Heart left ventricle (tissue), 13 donors: ENCODE data around the gene SDE2.

Experiments used
- POLR2A ChIP-seq, 2 donors: fragments of 450-650 bp; IDR thresholded peaks; one replicate each; pipeline ENCODE4 v1.6.1; 2017; ENCODE audit warnings: antibody characterized with exemption in 2 of 2, mild to moderate bottlenecking in 2 of 2, moderate library complexity in 2 of 2
- TF ChIP-seq, protein P1 (sequence below), 12 donors: fragments of 200-600 bp; sonication (generic) in 4 of 12; IDR thresholded peaks; one replicate each; pipeline versions ENCODE4 v1.5.0 to v1.8.0; 2018 to 2022; ENCODE audit warnings: antibody characterized with exemption in 12 of 12, mild to moderate bottlenecking in 5 of 12
- donor health status: ischemic (EF 13 %, LVEDD 7.1; RV severe dilation, severe dysfunction).
- donor health status: DM: no; HTN: yes; CAD: no.
- donor health status: DM: no; HTN: no; CAD: no.
- donor health status: ischemic (EF 25% LVEDD 6.9; RV normal size, moderate dysfunction).
- donor health status: ischemic (EF 25% LVEDD 5.7; RV mildly dilated, moderate dysfunction).
- donor health status: ischemic (EF 35%, LVEDD 5.7; RV mildly dilated, moderate dysfunction).
- donor health status: nonischemic (EF 11% LVEDD 7.7; RV severe dilation, severe dysfunction).
- donor health status: DM: yes; HTN: yes; CAD: no.
- donor health status: PGD.
- donor health status: ischemic (EF 29% LVEDD 5.4; RV normal size, mild dysfunction).
- donor health status: nonischemic (EF 23%, LVEDD 6.1; RV moderate dilation, normal function).

DNA sequence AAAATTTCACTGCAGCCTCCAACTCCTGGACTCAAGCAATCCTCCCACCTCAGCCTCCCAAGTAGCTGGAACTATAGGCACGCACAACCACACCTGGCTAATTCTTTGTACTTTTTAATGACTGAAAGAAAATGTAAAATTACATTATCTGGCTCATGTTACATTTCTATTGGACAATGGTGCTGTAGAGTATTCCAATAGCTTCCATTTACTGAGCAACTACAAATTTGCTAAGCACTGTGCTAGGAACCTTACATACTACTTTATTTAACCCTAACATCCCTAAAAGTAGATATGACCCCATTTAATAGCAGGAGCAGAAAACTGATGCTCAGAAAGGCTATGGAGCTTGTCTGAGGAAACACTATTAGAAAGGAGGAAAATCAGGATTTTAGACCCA, 19.7 kb downstream of the SDE2 start:
- TF ChIP-seq, protein P1, sequence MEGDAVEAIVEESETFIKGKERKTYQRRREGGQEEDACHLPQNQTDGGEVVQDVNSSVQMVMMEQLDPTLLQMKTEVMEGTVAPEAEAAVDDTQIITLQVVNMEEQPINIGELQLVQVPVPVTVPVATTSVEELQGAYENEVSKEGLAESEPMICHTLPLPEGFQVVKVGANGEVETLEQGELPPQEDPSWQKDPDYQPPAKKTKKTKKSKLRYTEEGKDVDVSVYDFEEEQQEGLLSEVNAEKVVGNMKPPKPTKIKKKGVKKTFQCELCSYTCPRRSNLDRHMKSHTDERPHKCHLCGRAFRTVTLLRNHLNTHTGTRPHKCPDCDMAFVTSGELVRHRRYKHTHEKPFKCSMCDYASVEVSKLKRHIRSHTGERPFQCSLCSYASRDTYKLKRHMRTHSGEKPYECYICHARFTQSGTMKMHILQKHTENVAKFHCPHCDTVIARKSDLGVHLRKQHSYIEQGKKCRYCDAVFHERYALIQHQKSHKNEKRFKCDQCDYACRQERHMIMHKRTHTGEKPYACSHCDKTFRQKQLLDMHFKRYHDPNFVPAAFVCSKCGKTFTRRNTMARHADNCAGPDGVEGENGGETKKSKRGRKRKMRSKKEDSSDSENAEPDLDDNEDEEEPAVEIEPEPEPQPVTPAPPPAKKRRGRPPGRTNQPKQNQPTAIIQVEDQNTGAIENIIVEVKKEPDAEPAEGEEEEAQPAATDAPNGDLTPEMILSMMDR (IDR thresholded peaks at IDR 0.05), result no peak
- no peak for TF ChIP-seq POLR2A (IDR thresholded peaks at IDR 0.05)
